GM12878 (cell line): ENCODE data around the gene CDK11A. TPM values are rescaled to one million over a fixed set of nuclear protein-coding genes. Genes with fewer than 3 reads are reported as not detected.
A peak's percentile ranks its signal among the peaks of the same experiment; 100 is the strongest.

Source experiments
- ATAC-seq: fragments of 200-7000 bp; cut with Tn5 transposase; 3 replicates; pipeline ENCODE4 v1.9.1; 2020; ENCODE audit warnings: mild to moderate bottlenecking, moderate library complexity
- BruUV-seq: library from RNA; stranded (reverse); fragments of 400-500 nt; replicated peaks from 2 replicates; lab custom pipeline; 2021; lab: Mats Ljungman, UMichigan
- CTCF ChIA-PET: fragments of 300-600 bp; sonication (Branson Sonifier 250); formaldehyde crosslinking; extraction: SDS; loops from one replicate; lab custom pipeline; 2021; ENCODE audit warnings: inconsistent platforms; lab: Yijun Ruan, JAX
- POLR2A ChIA-PET: fragments of 350-600 bp; formaldehyde crosslinking; extraction: SDS; loops from one replicate; lab custom pipeline; 2021; ENCODE audit warnings: inconsistent platforms; lab: Charles Lee
- RAD21 ChIA-PET: fragments of 300-600 bp; sonication (Branson Sonifier 250); formaldehyde crosslinking; loops from one replicate; lab custom pipeline; 2023; ENCODE audit warnings: antibody characterized with exemption; ENCODE audit not compliant: unreplicated experiment; lab: Charles Lee
- SMC1A ChIA-PET: fragments of 300-600 bp; sonication (Branson Sonifier 250); formaldehyde crosslinking; loops from one replicate; lab custom pipeline; 2023; ENCODE audit not compliant: unreplicated experiment, uncharacterized antibody; lab: Charles Lee
- DNase-seq: peaks from one replicate; pipeline ENCODE4 v3.0.0-alpha.2; 2011; ENCODE audit warnings: low read depth, low spot score
- FAIRE-seq: peaks from 3 replicates; lab custom pipeline; 2011; peaks lifted over from hg19 to GRCh38; lab: Jason Lieb, UNC
- H2AFZ ChIP-seq: 2 replicates; pipeline ENCODE4 v1.6.0; 2011; ENCODE audit warnings: low read depth, low read length, control low read depth; ENCODE audit not compliant: control insufficient read depth
- H3K27ac ChIP-seq: 2 replicates; pipeline ENCODE4 v1.5.1; 2011; ENCODE audit warnings: control low read depth; ENCODE audit not compliant: control insufficient read depth, insufficient read depth
- H3K27me3 ChIP-seq, 2 experiments: replicated peaks in 1 of 2; 2 replicates each; pipeline versions ENCODE4 v1.6.0 to v1.6.1; 2011; ENCODE audit warnings: low read length in 1 of 2; ENCODE audit not compliant: control insufficient read depth in 2 of 2, insufficient read depth in 2 of 2
- H3K36me3 ChIP-seq, 2 experiments: 2 replicates each; pipeline ENCODE4 v1.5.1; 2011; ENCODE audit warnings: low read length in 1 of 2; ENCODE audit not compliant: control insufficient read depth in 2 of 2, insufficient read depth in 2 of 2
- H3K4me1 ChIP-seq: 2 replicates; pipeline ENCODE4 v1.6.1; 2011; ENCODE audit warnings: mild to moderate bottlenecking, low read length, moderate library complexity, mixed read lengths; ENCODE audit not compliant: control insufficient read depth, insufficient read depth
- H3K4me2 ChIP-seq: 2 replicates; pipeline ENCODE4 v1.6.0; 2011; ENCODE audit warnings: control low read depth; ENCODE audit not compliant: control insufficient read depth, insufficient read depth
- H3K4me3 ChIP-seq: fragments of 200-600 bp; sonication (generic); 2 replicates; pipeline ENCODE4 v1.5.1; 2016
- H3K79me2 ChIP-seq: 2 replicates; pipeline ENCODE4 v1.6.0; 2011; ENCODE audit warnings: low read length; ENCODE audit not compliant: control insufficient read depth, insufficient read depth
- H3K9ac ChIP-seq: 2 replicates; pipeline ENCODE4 v1.8.0; 2011; ENCODE audit warnings: low read length, control low read depth, mixed read lengths; ENCODE audit not compliant: control insufficient read depth, insufficient read depth
- H3K9me3 ChIP-seq: replicated peaks from 3 replicates; pipeline ENCODE4 v1.5.1; 2011; ENCODE audit warnings: mild to moderate bottlenecking, low read length; ENCODE audit not compliant: control insufficient read depth, insufficient read depth
- H4K20me1 ChIP-seq: 2 replicates; pipeline ENCODE4 v1.6.0; 2011; ENCODE audit not compliant: control insufficient read depth, insufficient read depth
- EGR1 ChIP-seq, 2 experiments: IDR thresholded peaks; 1 replicate in 1 of 2; 2 replicates in 1 of 2; pipeline ENCODE4 v1.6.1; 2011 to 2012; ENCODE audit warnings: low read depth in 2 of 2, low read length in 2 of 2, borderline replicate concordance in 1 of 2, mild to moderate bottlenecking in 1 of 2, moderate library complexity in 1 of 2
- POLR2A ChIP-seq: IDR thresholded peaks from 2 replicates; pipeline ENCODE4 v1.6.1; 2011; ENCODE audit warnings: low read depth, mild to moderate bottlenecking, low read length
- TCF12 ChIP-seq: IDR thresholded peaks from 2 replicates; pipeline ENCODE4 v1.6.1; 2011; ENCODE audit warnings: low read depth, mild to moderate bottlenecking, low read length
- WRNIP1 ChIP-seq: IDR thresholded peaks from 2 replicates; pipeline ENCODE4 v1.6.1; 2011; ENCODE audit warnings: low read depth, low read length, improper control_type of control experiment, borderline replicate concordance
- ZNF207 ChIP-seq: fragments of 450-650 bp; IDR thresholded peaks from 2 replicates; pipeline ENCODE4 v1.6.1; 2014; ENCODE audit warnings: antibody characterized with exemption, mild to moderate bottlenecking, borderline replicate concordance
- WGBS: methylation state at CpG from one replicate; pipeline ENCODE4 v1.1.6; 2016; ENCODE audit warnings: low lambda C conversion rate; ENCODE audit not compliant: insufficient replicate concordance, insufficient coverage; ENCODE audit errors: missing lambda C conversion rate; 5-methylcytosine and 5-hydroxymethylcytosine counted together
- in situ Hi-C: fragments of 300-500 bp; cut with MboI; formaldehyde crosslinking; loops from 9 replicates; pipeline ENCODE4 v1.14.3; 2018; ENCODE audit warnings: mixed read lengths
- intact Hi-C: fragments of 100-400 bp; cut with micrococcal nuclease; formaldehyde crosslinking; loops from one replicate; pipeline ENCODE4 v1.14.2; 2022; ENCODE audit not compliant: unreplicated experiment
- polyA plus RNA-seq, 11 experiments: library from polyadenylated mRNA; depleted of rRNA in 4 of 11; unstranded in 6 of 11; stranded (reverse) in 5 of 11; fragments of >200 nt; fragmentation: Nextera tagmentation in 4 of 11; fragmentation: Illumina TruSeq in 1 of 11; extraction: Ambion mirVana in 4 of 11; extraction: Trizol in 1 of 11; gene quantifications; 1 replicate in 1 of 11; 2 replicates in 10 of 11; pipeline versions ENCODE4 v1.2.1 to v1.2.3, GENCODE V29; 2011 to 2016; ENCODE audit warnings: inconsistent platforms in 2 of 11, missing spikeins in 2 of 11, low read depth in 1 of 11
- total RNA-seq, 4 experiments: library from RNA; depleted of rRNA in 3 of 4; stranded (reverse); fragments of >200 nt in 3 of 4; fragmentation: Illumina TruSeq in 1 of 4; extraction: Trizol in 1 of 4; gene quantifications; 2 replicates each; pipeline versions ENCODE4 v1.2.1 to v1.2.3, GENCODE V29; 2013 to 2021

Gene CDK11A
- total and polyA plus RNA-seq, 10 of the 15 experiments (the other 5 are each of a cell fraction or from before 2014, with no cell fraction given): 5.1 to 46.0 (median 25.9) TPM

DNA sequence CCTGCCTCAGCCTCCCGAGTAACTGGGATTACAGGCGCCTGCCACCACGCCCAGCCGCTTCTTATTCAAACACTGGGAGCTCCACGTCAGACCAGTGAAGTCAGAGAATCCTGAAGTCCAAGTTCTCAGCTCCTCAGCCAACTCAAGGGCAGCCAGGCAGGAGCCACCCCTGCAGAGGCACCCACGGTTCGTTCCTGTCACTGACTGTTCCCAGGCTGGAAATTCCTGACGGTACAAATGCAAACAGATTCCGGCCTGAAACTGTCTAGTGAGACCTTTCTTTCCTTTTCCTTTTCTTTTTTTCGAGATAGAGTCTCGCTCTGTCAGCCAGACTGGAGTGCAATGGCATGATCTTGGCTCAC is 43.3 kb downstream of the CDK11A start:
- ChIA-PET RAD21 (no interaction called here), POLR2A (no interaction called here), SMC1A (no interaction called here), CTCF (no interaction called here)
- no peak overlapping the region for H2AFZ ChIP-seq
- TF ChIP-seq EGR1 (IDR thresholded peaks at IDR 0.05; ENCODE audit: borderline replicate concordance in 1 of 2, low read depth in 2 of 2, low read length in 2 of 2): no peak
- no peak for TF ChIP-seq ZNF207
- intact Hi-C loops: no loop called here
- no peaks in the 10 kb centered on the region for H3K27me3 ChIP-seq
- no peak overlapping the region for H3K27ac ChIP-seq
- H3K9ac ChIP-seq: no peak overlapping the region
- no peak for FAIRE-seq
- no TSS peak for BruUV-seq
- H3K4me2 ChIP-seq: no peak overlapping the region
- H3K4me3 ChIP-seq: no peak overlapping the region
- no peak for ATAC-seq
- DNase-seq: no peak
- H4K20me1 ChIP-seq: no peaks in the 10 kb centered on the region
- no peaks in the 10 kb centered on the region for H3K9me3 ChIP-seq
- peaks cover 0 to 6% of the 10 kb centered on the region in 2 experiments; a peak in 1 of 4 replicates for H3K36me3 ChIP-seq
- WGBS: 83% methylated on average over 11 of the region's 11 CpGs
- H3K4me1 ChIP-seq: peaks cover 24% of the 10 kb centered on the region
- peaks cover 15% of the 10 kb centered on the region for H3K79me2 ChIP-seq
- in situ Hi-C loops: no loop called here

DNA sequence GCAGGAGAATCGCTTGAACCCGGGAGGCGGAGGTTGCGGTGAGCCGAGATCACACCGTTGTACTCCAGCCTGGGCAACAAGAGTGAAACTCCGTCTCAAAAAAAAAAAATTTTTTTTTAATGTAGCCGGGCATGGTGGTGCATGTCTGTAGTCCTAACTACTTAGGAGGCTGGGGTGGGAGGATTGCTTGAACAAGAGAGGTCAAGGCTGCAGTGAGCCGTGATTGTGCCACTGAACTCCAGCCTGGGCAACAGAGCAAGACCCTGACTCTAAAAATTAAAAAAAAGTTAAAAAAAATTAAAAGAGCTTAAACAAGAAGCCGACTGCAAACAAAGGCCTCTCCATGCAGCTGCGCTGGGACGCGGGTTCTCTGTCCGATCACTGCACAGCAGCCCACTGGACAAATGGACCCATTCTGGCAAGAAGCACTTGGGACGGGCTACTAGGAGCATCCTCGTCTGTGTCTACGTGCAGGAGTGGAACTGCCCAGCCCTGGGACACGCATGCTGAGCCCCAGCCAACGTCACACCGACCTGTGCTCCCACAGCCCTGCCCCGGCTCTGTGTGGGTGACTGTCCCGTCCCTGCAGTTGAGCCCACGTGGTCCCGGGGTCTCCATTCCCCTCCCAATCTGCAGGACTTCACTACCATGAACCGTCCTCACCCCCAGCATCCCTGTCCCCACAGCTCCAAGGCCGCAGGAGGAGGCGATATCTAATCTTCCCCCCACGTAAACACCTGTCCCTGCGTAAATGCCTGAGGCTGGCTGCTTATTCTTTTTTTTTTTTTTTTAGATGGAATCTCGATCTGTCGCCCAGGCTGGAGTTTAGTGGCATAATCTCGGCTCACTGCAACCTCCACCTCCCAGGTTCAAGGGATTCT is 43.9 kb downstream of the CDK11A start:
- CTCF ChIA-PET: no interaction called here
- intact Hi-C loops: no loop called here

More for the DNA sequence above, 43.9 kb downstream of the CDK11A start:
- Histone ChIP-seq H3K79me2 (peaks cover 13% of the 10 kb centered on the region), H3K9ac (no peak overlapping the region), H3K27me3 (no peaks in the 10 kb centered on the region), H2AFZ (no peak overlapping the region), H3K4me2 (no peak overlapping the region), H3K4me1 (peaks cover 24% of the 10 kb centered on the region), H3K4me3 (no peak overlapping the region), H3K9me3 (no peaks in the 10 kb centered on the region), H3K27ac (no peak overlapping the region), H3K36me3 (peaks cover 0 to 3% of the 10 kb centered on the region in 2 experiments; a peak in 1 of 4 replicates), H4K20me1 (no peaks in the 10 kb centered on the region)
- ChIA-PET RAD21 (interaction anchor here (0.9 kb wide), 1 partner anchor 286 kb away, joined by 3 read pairs; no protein-coding TSS in a partner anchor), SMC1A (no interaction called here), POLR2A (no interaction called here)
- no peak for ATAC-seq
- no peak for FAIRE-seq
- DNase-seq: no peak
- TF ChIP-seq POLR2A: peak; percentile 38; the same call in 1 of the 2 replicates
- no peak for TF ChIP-seq TCF12
- TF ChIP-seq WRNIP1: no peak
- WGBS: 96% methylated on average over 30 of the region's 32 CpGs
- BruUV-seq: no TSS peak
- in situ Hi-C loops: no loop called here
